CD4-positive, alpha-beta T cell treated with Interleukin-6 at 100 ng/mL for 8 hours (primary cell): ENCODE results near the gene GSTM5.
A peak's percentile ranks its signal among the peaks of the same experiment; 100 is the strongest.
"Not testable (repeated sequence)": the region's sequence is repeated elsewhere in the genome, so short reads cannot be mapped to it uniquely, and the experiment has no call there.

Experiments
- DNase-seq: peaks from one replicate; pipeline ENCODE4 v3.0.0-alpha.2; 2020; ENCODE audit warnings: mixed read lengths, low spot score

Gene GSTM5

DNA sequence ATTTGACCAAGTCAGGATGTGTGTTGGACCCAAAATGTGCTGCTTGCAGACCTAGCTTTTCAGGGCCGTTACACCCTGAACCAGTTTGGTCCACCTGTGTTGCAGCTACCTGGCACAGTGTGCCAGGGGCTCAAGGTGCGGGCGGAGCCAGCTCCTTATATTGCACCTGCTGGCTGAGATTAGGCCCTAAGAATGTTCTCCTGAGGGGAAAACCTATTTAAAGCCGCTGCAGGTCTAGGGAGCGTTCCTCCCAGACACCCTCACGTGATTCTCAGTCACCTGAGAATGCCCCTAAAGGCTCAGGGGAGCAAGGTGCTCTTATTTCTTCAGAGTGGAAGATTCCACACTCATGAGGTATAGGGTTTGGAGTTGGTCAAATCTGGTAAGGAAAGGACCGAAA, 16.8 kb downstream of the GSTM5 start:
- DNase-seq: no peak

DNA sequence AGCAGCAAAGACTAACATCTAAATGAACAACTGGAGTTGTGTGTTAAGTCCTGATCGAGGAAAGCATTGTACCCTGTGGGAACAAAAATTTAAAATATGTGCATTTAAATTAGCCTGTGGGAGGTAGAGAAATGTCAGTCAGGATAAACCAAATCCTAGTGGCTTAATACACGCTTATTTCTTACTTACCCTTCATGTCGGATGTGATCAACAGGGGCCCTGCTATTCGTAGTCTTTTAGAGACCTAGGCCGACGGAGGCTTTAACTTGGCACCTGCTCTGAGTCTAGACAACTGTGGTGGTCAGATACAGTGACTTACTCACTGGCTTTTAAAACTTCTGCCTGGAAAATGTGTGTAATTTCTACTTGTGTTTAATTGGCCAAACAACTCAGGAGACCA, 18.6 kb downstream of the GSTM5 start:
- DNase-seq: no peak

DNA sequence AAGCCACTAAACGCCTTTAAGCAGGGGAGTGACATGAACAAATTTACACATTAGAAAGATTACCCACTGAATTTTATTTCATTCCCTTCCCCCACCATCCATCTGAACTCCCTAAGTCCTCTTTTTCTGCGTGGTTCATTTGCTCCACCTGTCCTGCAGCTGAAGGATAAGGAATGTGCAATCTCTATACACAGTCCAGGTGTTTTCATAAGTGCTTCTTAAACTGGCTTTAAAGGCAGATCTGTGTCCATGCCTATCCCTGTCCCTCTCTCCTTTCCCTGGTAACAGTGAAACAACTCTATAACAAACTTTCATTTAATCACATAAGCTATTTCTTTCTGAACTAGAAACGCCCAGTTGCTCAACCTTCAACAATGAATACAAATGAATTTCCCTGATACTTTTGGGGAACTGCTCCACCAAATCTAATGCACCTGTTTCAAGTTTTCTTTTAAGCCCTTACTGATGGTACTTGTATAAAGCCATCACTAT, 20.4 kb downstream of the GSTM5 start:
- no peak for DNase-seq

DNA sequence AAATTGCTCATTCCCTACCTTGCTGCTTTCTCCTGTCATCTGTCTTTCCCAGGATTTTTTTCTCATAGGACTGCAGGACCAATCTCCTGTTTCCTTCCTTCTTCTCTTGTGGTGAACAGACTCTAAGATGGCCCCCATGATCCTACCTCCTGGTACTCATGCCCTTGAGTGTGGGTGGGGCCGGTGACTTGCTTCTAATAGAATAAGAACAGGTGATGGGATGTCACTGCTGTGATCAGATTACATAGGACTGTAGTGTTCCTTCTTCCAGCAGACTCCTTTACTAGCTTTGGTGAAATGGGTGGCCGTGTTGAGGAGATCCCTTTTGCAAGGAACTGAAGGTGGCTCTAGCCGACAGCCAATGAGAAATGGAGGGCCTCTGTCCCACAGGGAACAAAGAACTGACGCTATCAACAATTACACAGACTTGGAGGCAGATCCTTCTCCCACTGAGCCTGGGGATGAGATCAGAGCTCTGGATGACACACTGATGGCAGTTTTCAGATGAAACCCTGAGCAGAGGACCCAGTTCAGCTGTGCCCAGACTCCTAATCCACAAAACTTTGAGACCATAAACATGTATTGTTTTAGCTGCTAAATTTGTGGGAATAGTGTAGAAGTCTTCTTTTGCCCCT, 21.3 kb downstream of the GSTM5 start:
- DNase-seq: no peak

DNA sequence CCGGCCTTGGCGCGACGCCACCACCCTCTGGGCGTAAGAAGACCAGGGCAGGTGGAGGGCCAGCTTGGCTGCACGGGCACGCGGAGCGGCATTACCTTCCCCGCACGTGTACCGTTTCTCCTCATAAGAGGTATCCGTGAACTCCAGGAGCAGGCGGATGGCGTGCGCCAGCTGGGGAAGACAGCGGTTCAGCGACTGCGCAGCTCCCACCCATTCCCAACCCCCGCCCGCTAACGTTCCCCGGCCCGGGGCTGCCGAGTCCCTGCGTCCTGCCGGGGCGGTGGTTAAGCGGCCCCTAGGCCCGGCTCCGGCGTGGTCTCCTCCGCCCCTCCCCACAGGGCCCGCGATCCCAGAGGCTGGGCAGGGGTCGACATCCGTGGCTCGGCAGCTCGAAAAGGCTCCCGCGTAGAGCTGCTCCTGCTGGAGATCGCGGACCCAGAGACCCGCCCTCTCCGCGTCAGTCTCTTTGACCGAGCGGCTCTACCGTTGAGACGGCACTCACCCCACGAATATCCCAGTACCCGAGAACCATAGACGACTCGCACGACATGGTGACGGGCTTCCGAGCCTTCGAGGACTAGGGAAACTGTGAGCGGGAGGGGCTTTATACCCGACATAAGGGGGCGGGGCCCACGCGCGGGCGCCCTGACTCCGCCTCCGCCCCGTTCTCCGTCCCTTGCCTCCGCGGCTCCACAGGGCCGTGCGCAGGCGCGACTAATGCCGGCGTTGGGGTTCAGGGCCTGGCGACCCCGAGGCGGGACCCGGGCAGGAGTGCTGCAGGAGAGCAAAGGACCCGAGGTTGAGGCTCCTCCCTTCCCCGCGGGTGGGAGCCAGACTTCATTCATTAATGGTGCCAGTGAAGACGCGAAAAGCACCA, 27.9 kb downstream of the GSTM5 start:
- peak; percentile 71 for DNase-seq

DNA sequence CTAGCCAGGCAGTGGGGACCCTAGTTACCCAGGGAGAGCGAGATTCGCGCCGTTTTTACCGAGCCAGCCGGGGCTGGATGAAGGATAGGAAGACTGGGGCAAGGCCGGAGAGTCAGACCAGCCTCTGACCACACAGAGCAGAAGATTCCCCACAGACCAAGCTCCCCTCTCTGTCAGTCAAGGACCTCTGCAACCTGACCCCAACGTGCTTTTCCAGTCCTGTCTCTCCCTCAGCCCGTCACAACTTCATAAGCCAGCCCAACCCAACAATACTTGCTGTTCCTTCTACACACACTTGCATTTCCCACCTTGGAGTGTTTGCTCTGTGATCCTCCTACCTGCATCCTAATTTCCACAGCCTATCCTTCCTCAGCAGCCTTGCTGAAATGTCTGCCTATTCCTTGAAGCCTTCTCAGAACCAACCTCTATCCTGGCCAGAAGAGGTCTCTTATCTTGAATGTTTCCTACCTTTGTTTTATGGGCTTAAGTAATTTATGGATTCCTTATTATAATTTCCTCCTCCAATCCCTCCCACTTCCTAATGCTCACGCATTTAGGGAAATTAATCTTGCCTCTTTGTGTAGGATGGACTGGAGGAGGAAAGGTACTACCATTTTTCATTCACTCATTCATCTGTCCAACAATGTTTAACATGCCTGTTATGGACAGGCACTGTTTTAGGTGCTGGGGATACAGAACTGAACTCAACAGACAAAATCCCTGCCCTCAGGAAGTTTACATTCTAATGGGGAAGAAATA, 28.7 kb downstream of the GSTM5 start, which contains the start of gene GSTM3:
Gene GSTM3, minus strand, starts transcription at position 424 of the 759 bp plus-strand sequence. CDS start 751 bp downstream, outside the sequence.
- DNase-seq: no peak

DNA sequence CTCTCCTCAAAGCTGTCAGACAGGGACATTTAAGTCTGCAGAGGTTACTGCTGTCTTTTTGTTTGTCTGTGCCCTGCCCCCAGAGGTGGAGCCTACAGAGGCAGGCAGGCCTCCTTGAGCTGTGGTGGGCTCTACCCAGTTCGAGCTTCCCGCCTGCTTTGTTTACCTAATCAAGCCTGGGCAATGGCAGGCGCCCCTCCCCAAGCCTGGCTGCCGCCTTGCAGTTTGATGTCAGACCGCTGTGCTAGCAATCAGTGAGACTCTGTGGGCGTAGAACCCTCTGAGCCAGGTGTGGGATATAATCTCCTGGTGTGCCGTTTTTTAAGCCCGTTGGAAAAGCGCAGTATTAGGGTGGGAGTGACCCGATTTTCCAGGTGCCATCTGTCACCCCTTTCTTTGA, 36.3 kb downstream of the GSTM5 start:
- not testable (repeated sequence) for DNase-seq

DNA sequence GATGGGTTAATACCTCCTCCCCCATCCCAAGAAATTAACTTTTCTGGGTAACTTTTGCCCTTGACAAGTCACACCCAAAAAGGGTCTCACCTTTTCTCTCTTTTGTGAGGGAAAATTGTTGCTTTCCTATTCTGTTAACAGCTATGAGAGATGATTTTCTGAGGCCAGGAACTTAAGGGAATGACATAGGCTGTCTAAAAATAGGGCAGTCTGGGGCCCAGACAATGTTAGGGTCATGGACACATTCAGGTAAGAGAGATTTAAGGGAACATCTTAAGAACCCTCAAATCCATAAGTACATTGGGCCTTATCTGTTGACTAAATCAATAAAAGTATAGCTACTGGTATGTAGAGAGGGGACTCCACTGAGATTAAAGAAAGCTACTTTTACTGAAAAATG, 37.2 kb downstream of the GSTM5 start:
- no peak for DNase-seq

DNA sequence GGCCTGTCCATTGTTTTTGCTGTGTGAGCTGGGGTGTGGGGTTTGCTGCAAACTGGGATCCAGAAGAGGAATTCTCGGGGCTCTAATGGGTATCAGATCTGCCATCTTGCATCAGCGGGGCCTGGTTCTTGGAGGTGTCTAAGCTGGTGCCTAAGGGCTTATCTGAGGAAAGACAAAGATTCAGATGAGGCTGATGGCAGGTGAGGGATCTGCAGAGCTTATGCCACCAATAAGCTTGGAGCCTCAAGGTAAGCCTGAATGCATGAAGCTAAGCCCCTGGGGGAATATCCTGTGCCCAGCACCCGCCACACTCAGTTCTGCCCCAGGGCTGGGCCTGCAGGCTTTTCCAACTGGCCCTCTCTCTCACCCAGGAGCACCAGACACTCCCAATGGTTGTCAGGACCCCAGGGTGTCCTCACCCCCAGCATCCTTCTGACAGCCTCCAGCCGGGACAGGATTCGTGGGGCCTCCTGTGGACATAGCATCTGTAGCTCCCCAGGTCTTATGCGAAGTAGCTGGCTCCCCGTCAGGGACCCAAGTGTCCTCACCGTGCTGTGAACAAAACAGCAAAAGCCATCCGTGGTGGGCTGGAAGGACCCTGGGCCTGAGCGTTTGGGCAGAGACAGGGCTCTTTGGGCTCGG, 38.3 kb downstream of the GSTM5 start:
- DNase-seq: no peak

DNA sequence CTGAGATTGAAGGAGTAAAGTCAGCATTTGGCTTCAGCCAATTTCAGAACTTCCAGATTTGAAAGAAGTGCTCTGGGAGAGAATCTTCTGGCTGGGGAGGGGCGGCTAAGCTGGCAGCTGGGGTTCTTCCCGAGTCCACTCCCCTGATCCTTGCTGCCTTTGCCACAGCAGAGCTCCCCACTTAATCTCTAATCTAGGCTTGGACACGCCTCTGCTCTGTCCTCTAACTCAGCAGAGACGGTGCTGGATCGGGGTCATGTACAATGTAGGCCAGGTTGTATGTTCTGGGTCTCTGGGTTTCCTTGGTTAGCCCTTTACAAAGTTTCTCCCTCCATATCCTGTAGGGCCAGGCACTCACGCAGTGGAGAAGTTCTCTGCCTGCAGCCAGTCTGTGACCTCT, 38.9 kb downstream of the GSTM5 start:
- DNase-seq: no peak

DNA sequence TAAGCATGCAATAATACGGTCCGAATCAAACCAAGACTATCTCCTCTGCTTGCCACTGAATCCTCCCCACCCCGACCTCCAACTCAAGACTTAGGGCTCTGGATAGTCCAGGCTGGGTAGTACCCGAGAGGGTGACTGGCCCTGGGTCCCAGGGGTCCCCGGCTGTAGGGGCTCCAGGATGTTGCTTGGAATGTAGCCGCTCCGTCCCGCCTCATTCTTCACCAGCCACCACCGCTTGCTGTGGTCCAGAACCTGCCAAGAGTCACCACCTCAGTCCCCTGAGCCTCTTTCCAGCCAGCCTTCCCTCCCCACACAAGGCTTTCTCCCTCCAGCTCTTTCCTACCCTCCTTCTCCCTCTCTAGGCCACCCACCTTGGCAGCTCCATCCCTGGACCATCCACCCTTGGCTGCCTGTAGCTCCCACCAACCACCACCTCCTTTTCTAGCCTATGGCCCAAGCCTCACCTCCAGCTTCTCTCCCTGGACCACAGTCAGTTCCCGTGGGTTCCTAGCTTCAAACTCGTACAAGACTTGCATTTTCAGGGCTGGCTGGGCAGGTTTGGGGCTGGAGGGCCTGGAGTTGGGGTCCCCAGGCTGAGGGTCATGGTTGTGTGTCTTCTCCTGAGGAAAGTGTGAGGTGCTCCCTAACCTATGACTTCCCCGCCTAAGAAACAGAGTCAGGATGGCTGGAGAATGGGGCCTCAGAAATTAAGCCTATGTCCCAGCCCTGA, 39.6 kb downstream of the GSTM5 start:
- DNase-seq: no peak

DNA sequence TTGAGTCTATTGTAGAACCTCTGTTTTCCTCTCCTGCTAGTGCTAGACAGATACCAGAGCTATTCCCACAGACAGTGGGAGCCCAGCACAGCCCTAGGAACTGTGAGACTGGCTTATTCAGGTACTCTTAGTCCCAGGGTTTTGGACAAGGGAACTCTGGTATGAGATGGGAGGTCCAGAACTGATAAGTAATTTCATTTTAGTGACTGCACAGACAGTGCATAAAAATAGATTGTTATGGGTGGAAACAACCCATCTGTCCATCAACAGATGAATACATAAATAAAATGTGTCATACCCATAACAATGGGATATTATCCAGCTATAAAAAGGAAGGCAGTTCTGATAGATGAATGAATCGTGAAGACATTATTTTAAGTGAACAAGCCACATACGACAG, 42.7 kb downstream of the GSTM5 start:
- no peak for DNase-seq

DNA sequence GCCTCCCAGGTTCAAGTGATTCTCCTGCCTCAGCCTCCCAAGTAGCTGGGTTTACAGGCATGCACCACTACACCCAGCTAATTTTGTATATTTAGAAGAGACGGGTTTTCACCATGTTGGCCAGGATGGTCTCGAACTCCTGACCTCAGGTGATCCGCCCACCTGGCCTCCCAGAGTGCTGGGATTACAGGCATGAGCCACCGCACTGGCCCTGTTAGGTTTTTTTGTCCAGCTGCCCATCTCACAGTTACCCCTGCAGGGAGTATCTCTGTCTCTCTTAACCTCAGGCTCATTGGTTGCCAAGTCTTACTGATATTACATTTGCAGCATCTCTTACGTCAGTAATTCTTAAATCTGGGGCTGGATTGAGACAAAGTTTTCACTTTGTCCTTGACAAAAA, 44.3 kb downstream of the GSTM5 start:
- DNase-seq: not testable (repeated sequence)

DNA sequence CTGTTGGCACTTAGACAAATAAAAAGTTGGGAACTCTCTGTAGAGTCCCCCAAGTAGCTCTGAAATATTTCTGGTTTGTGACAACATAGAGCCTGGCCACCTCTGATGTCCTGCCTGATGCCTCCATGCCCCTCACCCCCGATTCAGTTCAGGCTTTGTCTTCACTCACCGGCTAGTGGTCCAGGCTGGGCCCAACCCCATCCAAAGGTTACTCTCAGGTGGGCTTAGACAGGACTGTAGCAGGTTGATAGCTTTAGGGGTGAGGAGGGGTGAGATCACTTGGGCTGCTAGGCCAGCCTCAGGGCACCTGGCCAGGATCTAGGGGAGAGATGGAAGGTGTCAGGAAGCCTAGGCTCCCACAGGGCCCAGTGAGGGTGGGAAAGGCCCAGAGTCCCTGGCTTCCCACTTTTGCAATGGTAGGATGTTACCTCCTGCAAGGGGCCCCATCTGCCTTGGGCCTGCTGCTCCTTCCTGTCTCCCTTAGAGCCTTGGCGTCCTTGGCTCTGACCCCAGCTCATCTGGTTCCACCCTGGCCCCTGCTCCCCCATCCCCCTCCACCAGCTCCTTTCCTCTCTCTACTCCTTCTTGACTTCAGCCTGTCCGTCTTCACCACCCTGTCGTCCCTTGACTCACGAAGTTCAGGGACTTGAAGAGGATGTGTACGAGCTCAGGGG, 44.9 kb downstream of the GSTM5 start:
- DNase-seq: no peak

DNA sequence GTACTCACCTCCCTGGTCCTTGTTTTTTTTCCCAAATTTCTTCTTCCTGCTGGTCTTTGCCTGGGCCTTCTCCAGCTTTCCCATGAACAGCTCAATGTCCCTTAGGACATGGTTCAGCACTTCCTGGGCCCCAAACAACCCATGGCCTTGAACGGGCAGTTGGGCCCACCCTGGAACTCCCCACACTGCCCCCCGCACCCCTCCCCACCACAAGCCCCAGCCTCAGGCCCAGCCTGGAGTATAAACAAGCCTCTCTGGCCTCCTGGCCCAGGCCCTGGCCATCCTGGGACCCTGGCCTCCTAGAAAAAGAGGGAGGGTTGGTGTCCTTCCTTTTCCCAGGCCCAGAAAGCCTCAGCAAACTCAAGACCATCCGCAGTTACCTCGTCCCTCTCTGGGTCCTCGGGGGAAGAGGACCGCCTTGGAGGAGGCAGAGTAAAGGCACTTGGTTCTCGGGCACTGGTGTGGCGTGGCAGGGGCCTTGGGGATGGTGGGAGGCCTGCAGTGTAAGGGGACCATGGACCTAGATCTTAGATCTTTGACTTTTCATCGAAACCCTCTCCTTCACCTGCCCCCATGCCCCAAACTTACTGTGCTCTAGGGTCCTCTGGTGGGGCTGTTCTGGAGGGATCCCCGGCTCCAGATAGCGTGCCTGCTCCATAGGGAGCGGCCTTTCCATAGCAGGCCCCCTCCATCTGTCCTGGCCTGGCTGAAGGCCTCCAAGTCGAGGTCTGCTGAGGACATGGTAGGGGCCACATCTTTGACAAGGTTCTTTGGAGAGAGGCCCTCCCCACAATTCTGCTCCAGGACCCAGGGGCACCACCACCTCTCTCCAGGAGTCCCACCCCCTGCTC, 46.1 kb downstream of the GSTM5 start:
- DNase-seq: no peak

DNA sequence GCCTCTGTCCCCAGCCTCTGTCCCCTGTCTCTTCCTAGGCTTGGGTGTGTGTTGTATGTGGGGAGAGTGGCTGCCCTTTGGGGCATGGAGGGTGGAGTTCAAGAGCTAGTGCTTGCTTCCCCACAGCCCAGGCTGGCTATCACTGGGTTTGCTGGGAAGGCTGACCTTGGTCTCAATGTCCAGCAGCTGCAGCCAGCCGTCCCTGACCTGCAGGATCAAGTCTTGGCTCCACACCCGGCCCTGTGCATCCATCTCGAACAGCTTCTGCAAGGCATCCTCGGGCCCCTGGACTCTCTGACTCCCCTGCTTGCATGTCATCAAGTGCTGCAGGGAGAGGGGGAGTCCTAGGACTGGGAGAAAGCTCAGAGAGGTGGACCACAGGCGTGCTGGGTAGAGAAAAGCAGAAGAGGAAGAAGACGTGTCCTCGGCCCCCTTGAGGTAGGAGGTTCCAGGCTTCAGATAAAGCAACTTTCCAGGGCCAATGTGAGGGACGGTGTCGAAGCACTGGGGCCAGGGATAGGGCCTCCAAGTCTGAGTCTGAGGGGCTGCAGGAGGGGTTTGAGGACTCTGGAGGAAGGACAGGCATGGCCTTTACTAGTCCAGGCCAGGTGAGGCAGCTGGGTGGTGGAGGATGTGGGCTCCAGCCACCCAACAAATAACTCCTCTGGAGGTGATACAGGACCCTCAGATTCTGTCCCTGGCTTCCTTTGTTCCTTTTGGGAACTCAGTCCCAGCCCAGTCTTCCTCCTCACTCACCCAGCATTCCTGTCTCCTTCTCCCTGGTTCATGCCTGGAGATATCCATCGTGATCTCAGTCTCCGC, 47.7 kb downstream of the GSTM5 start:
- DNase-seq: no peak

DNA sequence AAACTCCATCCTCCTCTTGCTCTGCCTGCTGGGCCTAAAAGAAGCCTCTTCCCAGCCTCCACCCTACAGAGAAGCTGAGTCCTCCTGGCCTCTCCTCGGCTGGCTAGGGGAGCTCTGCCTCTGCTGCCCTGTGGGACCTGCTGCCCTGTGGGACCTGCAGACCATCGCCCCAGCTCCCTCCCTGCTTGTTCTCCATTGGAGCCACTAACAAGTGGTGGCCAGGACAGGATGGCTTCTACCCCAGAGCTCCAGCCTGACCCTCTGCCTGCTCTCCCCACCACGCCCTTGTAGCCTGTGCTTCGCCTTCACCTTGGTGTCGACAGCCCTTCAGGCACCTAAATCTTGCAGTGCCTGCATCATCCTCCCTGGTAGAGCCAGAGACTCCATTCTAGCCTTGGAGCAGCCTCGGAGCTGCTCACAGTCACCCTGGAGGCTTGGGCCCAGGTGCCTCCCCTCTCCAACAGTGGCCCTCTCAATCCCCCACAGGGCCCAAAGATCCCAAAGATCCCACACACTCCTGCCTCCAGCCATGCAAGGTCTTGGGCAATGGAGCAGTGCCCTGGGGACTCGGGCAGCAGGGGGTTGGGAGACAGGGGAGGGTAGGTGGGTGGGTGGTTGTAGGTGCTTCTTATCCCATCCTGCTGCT, 48.7 kb downstream of the GSTM5 start:
- DNase-seq: no peak

DNA sequence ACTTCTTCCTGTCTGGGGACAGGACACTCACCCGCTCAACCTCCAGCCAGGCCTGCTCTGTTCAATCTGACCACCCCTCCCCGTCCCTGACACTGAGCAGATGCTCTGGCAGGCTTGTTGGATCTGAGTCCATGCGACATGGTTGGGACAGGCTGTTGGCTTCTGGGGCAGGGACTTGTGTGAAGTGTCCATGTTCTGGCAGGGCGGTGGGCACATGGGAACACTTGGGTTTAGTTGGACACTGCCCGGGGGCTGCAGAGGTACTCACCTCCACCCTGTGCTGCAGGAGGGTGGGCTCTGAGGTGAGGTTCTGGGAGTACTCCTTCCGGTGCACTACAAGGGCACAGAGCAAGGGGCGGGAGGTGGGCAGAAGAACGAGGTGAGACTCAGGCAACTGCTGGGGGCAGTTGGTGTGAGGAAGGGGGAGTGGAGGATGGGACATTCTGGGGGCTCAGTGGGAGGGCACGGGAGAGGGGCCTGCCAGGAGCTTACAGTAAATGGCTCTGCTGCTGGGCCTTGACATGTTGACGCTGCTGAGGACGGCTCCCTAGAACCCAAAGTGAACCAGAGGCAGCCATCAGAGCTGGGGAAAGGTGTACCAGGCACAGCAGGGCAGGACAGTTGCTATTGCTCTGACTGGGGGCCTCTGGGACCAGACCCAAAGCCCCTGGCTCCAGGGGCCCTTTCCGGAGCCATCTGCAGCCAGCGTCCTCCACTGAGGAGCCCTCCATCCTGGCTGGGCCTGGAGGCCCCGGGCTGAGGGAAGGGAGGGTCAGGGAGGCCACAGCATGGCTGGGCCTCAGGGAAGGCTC, 49.4 kb downstream of the GSTM5 start:
- DNase-seq: no peak
